HFF-Myc (cell line): Measurements from ENCODE around the gene SOD3.

Experiments
- DNase-seq: peaks from one replicate; pipeline ENCODE4 v3.0.0-alpha.2; 2011; ENCODE audit warnings: low read depth; ENCODE audit errors: extremely low read depth
- H3K4me3 ChIP-seq: replicated peaks from 2 replicates; pipeline ENCODE4 v1.5.1; 2011; ENCODE audit warnings: low read depth, mild to moderate bottlenecking, control low read depth, low read length
- CTCF ChIP-seq: IDR thresholded peaks from 2 replicates; pipeline ENCODE4 v1.5.1; 2012; ENCODE audit warnings: mild to moderate bottlenecking, low read depth, low read length, control low read depth; ENCODE audit errors: missing control alignments

Gene SOD3

GRCh38 chr4:24794916-24795665 lies at the start of gene SOD3:
Gene SOD3 (plus strand): TSS chr4:24795573. CDS start chr4:24799522, 3,949 bp downstream.
- no peak within 1 kb of the TSS for H3K4me3 ChIP-seq
- no peak for TF ChIP-seq CTCF
- DNase-seq = no peak

GRCh38 chr4:24747234-24747975 lies 48.0 kb upstream of the SOD3 start:
- DNase-seq = no peak
- H3K4me3 ChIP-seq = no peak overlapping the region
- no peak for TF ChIP-seq CTCF

GRCh38 chr4:24748023-24748422 lies 47.4 kb upstream of the SOD3 start:
- TF ChIP-seq CTCF = no peak
- no peak for DNase-seq
- no peak overlapping the region for H3K4me3 ChIP-seq

GRCh38 chr4:24748758-24749350 lies 46.5 kb upstream of the SOD3 start:
- no peak for DNase-seq
- no peak for TF ChIP-seq CTCF
- no peak overlapping the region for H3K4me3 ChIP-seq

- no peak for DNase-seq
- no peak overlapping the region for H3K4me3 ChIP-seq
- TF ChIP-seq CTCF = no peak
These were observed 45.3 kb upstream of the SOD3 start for GRCh38 chr4:24750106-24750505.

- no peak for TF ChIP-seq CTCF
- H3K4me3 ChIP-seq = no peak overlapping the region
- no peak for DNase-seq
These were observed 43.3 kb upstream of the SOD3 start for GRCh38 chr4:24751926-24752539.
